Keratinocyte (primary cell): ENCODE results near the gene SPTBN2. TPM values are rescaled to one million over a fixed set of nuclear protein-coding genes. Genes with fewer than 3 reads are reported as not detected.

Experiments used
- DNase-seq: peaks from one replicate; pipeline ENCODE4 v3.0.0-alpha.2; 2011; ENCODE audit warnings: low read depth, missing footprints, low spot score
- FAIRE-seq: peaks from 2 replicates; lab custom pipeline; 2011; peaks lifted over from hg19 to GRCh38; lab: Jason Lieb, UNC
- H2AFZ ChIP-seq: 2 replicates; pipeline ENCODE4 v1.6.0; 2012; ENCODE audit warnings: low read length, control low read depth, inconsistent platforms; ENCODE audit not compliant: control insufficient read depth
- H3K27ac ChIP-seq: 2 replicates; pipeline ENCODE4 v1.5.1; 2011; ENCODE audit warnings: low read length; ENCODE audit not compliant: control insufficient read depth, insufficient read depth
- H3K27me3 ChIP-seq: 3 replicates; pipeline ENCODE4 v1.6.0; 2011; ENCODE audit warnings: low read length; ENCODE audit not compliant: control insufficient read depth, insufficient read depth; ENCODE audit errors: extremely low read depth
- H3K36me3 ChIP-seq, 2 experiments: 2 replicates in 1 of 2; 3 replicates in 1 of 2; pipeline ENCODE4 v1.5.1; 2011; ENCODE audit warnings: low read length in 2 of 2, mild to moderate bottlenecking in 1 of 2; ENCODE audit not compliant: control insufficient read depth in 2 of 2, insufficient read depth in 2 of 2; ENCODE audit errors: extremely low read depth in 1 of 2
- H3K4me1 ChIP-seq: 3 replicates; pipeline ENCODE4 v1.5.1; 2011; ENCODE audit warnings: low read length; ENCODE audit not compliant: control insufficient read depth, insufficient read depth; ENCODE audit errors: extremely low read depth
- H3K4me2 ChIP-seq: 3 replicates; pipeline ENCODE4 v1.6.0; 2011; ENCODE audit warnings: low read depth, low read length; ENCODE audit not compliant: control insufficient read depth, insufficient read depth; ENCODE audit errors: extremely low read depth
- H3K4me3 ChIP-seq, 3 experiments: fragments of 200-600 bp in 1 of 3; sonication (generic) in 1 of 3; 2 replicates in 2 of 3; 3 replicates in 1 of 3; pipeline ENCODE4 v1.5.1; 2011 to 2016; ENCODE audit warnings: low read length in 3 of 3, mild to moderate bottlenecking in 3 of 3, control low read depth in 2 of 3, inconsistent platforms in 1 of 3, low read depth in 1 of 3, mixed read lengths in 1 of 3, mixed run types in 1 of 3, moderate library complexity in 1 of 3; ENCODE audit not compliant: control insufficient read depth in 2 of 3, insufficient read depth in 2 of 3; ENCODE audit errors: extremely low read depth in 1 of 3
- H3K79me2 ChIP-seq: 2 replicates; pipeline ENCODE4 v1.6.0; 2012; ENCODE audit warnings: low read length; ENCODE audit not compliant: control insufficient read depth, insufficient read depth
- H3K9ac ChIP-seq: 3 replicates; pipeline ENCODE4 v1.6.0; 2011; ENCODE audit warnings: low read length; ENCODE audit not compliant: control insufficient read depth, insufficient read depth; ENCODE audit errors: extremely low read depth
- H3K9me1 ChIP-seq: 3 replicates; pipeline ENCODE4 v1.6.0; 2011; ENCODE audit warnings: low read length; ENCODE audit not compliant: control insufficient read depth, insufficient read depth; ENCODE audit errors: extremely low read depth
- H3K9me3 ChIP-seq: 2 replicates; pipeline ENCODE4 v1.5.1; 2012; ENCODE audit warnings: low read depth, low read length; ENCODE audit not compliant: control insufficient read depth
- H4K20me1 ChIP-seq: 3 replicates; pipeline ENCODE4 v1.6.0; 2011; ENCODE audit warnings: low read length; ENCODE audit not compliant: control insufficient read depth, insufficient read depth; ENCODE audit errors: extremely low read depth
- CTCF ChIP-seq, 3 experiments: IDR thresholded peaks in 1 of 3; conservative IDR thresholded peaks in 1 of 3; optimal IDR thresholded peaks in 1 of 3; 2 replicates in 2 of 3; 3 replicates in 1 of 3; pipeline versions ENCODE3 to v1.5.1; 2011; ENCODE audit warnings: low read length in 3 of 3, mild to moderate bottlenecking in 3 of 3, moderate library complexity in 2 of 3, control low read depth in 1 of 3, inconsistent platforms in 1 of 3; ENCODE audit not compliant: insufficient read depth in 2 of 3; ENCODE audit errors: extremely low read depth in 1 of 3
- EZH2 ChIP-seq: IDR thresholded peaks from one replicate; pipeline ENCODE4 v1.6.1; 2012; ENCODE audit warnings: inconsistent platforms, mild to moderate bottlenecking, low read length, moderate library complexity
- dilution Hi-C: fragments of 300-500 bp; cut with MboI; formaldehyde crosslinking; loops from one replicate; pipeline ENCODE4 v1.7.0; 2020; ENCODE audit warnings: low sequenced_read_pairs; ENCODE audit not compliant: extremely low pct_ligation_motif_present
- polyA plus RNA-seq, 5 experiments: library from polyadenylated mRNA; depleted of rRNA in 3 of 5; stranded (reverse) in 3 of 5; stranded (forward) in 1 of 5; unstranded in 1 of 5; fragments of >200 nt; gene quantifications; 1 replicate in 1 of 5; 2 replicates in 3 of 5; 3 replicates in 1 of 5; pipeline versions ENCODE4 v1.2.1 to v1.2.3, GENCODE V29; 2011 to 2012; ENCODE audit warnings: missing spikeins in 2 of 5, low read depth in 1 of 5, low replicate concordance in 1 of 5

SPTBN2 gene
- polyA plus RNA-seq, 1 donor (not counting 4 experiments of a cell fraction or from before 2014, with no cell fraction given) = 7.8 TPM

DNA sequence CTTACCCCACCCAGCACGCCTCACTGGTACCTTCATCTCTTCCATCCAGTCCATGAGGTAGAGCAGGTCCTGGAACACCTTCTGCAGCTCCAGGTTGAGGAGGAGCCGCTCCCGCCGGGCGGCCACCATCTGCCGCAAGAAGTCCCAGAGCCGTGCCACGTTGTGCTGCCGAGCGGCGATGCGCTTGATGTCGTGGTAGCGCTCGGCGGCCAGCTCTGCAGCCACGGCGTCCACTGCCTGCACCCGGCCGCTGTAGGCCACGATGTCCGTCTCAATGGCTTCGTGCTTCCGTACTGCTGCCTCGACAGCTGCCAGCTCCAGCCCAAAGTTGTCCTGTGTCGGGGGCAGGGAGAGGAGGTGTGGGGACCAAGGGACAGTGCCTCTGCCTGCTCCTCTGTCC lies 21.5 kb downstream of the SPTBN2 start:
- dilution Hi-C loops = no loop called here
- Histone ChIP-seq H3K4me3 (no peak overlapping the region), H3K4me1 (peaks cover 22% of the 10 kb centered on the region), H3K9me1 (peaks cover 3% of the 10 kb centered on the region), H3K79me2 (no peaks in the 10 kb centered on the region), H2AFZ (no peak overlapping the region), H3K27ac (no peak overlapping the region), H3K36me3 (peaks cover 5 to 17% of the 10 kb centered on the region in 2 experiments), H3K9ac (no peak overlapping the region), H3K27me3 (no peaks in the 10 kb centered on the region), H4K20me1 (no peaks in the 10 kb centered on the region), H3K9me3 (no peaks in the 10 kb centered on the region), H3K4me2 (no peak overlapping the region)
- TF ChIP-seq EZH2 = no peak
- no peak for TF ChIP-seq CTCF (optimal IDR thresholded peaks at IDR 0.05 in 1 of 3, IDR thresholded peaks at IDR 0.05 in 1 of 3, conservative IDR thresholded peaks at IDR 0.05 in 1 of 3; ENCODE audit: extremely low read depth in 1 of 3, insufficient read depth in 2 of 3, low read length in 3 of 3)
- DNase-seq = no peak
- no peak for FAIRE-seq

GRCh38 chr11:66706989-66707388 lies 22.0 kb downstream of the SPTBN2 start:
- no peak for TF ChIP-seq EZH2
- Histone ChIP-seq H3K36me3 (peaks cover 5 to 17% of the 10 kb centered on the region in 2 experiments), H3K27ac (no peak overlapping the region), H3K9me3 (no peaks in the 10 kb centered on the region), H2AFZ (no peak overlapping the region), H3K4me2 (no peak overlapping the region), H3K79me2 (no peaks in the 10 kb centered on the region), H3K9ac (no peak overlapping the region), H3K9me1 (peaks cover 3% of the 10 kb centered on the region), H3K27me3 (no peaks in the 10 kb centered on the region), H4K20me1 (no peaks in the 10 kb centered on the region), H3K4me3 (no peak overlapping the region), H3K4me1 (peaks cover 22% of the 10 kb centered on the region)
- dilution Hi-C loops = no loop called here
- DNase-seq = no peak
- no peak for FAIRE-seq
